Transverse colon (tissue), 3 donors: ENCODE data around the gene BAG5.

ENCODE experiments used
- EP300 ChIP-seq: sonication (generic); formaldehyde crosslinking; IDR thresholded peaks from one replicate; pipeline ENCODE4 v1.6.1; 2017; ENCODE audit warnings: antibody characterized with exemption, low read depth
- POLR2A ChIP-seq: fragments of 450-650 bp; IDR thresholded peaks from one replicate; pipeline ENCODE4 v1.6.1; 2016; ENCODE audit warnings: antibody characterized with exemption, mild to moderate bottlenecking, moderate library complexity
- TF ChIP-seq, protein P1 (sequence below), 5 experiments: fragments of 200-600 bp in 3 of 5; fragments of 450-650 bp in 2 of 5; sonication (generic) in 3 of 5; IDR thresholded peaks; 1 replicate in 2 of 5; 2 replicates in 3 of 5; pipeline ENCODE4 v1.5.1; 2016 to 2017; ENCODE audit warnings: antibody characterized with exemption in 5 of 5, inconsistent platforms in 3 of 5, mild to moderate bottlenecking in 2 of 5, moderate library complexity in 1 of 5

DNA sequence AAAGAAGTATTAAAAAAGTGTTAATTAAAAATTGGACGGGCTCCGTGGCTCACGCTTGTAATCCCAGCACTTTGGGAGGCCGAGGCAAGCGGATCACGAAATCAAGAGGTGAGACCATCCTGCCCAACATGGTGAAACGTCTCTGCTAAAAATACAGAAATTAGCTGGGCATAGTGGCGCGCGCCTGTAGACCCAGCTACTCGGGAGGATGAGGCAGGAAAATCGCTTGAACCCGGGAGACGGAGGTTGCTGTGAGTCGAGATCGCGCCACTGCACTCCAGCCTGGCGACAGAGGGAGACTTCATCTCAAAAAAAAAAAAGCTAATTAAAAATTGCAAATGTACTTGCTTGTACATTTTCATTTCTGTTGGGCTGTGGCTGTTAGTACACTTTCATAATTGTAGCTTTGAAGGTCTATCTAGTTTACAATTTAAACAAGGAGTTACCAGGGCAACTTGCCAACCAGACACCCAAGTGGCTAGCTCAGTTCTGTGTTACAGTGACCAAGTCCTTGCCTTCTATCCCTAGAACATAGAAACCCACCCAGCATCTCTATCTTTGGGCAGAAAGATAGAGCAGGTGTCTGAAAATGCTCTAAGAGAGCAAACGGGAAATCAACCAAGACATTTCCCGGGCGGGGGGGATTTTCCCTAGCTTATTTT is 1.5 kb upstream of the BAG5 start:
- TF ChIP-seq, protein P1, sequence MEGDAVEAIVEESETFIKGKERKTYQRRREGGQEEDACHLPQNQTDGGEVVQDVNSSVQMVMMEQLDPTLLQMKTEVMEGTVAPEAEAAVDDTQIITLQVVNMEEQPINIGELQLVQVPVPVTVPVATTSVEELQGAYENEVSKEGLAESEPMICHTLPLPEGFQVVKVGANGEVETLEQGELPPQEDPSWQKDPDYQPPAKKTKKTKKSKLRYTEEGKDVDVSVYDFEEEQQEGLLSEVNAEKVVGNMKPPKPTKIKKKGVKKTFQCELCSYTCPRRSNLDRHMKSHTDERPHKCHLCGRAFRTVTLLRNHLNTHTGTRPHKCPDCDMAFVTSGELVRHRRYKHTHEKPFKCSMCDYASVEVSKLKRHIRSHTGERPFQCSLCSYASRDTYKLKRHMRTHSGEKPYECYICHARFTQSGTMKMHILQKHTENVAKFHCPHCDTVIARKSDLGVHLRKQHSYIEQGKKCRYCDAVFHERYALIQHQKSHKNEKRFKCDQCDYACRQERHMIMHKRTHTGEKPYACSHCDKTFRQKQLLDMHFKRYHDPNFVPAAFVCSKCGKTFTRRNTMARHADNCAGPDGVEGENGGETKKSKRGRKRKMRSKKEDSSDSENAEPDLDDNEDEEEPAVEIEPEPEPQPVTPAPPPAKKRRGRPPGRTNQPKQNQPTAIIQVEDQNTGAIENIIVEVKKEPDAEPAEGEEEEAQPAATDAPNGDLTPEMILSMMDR (IDR thresholded peaks at IDR 0.05) = no peak
- TF ChIP-seq EP300 (no peak), POLR2A (no peak)
